HG03175 (cell line): Measurements from ENCODE around the gene APOE.
"Not testable (repeated sequence)": the region's sequence is repeated elsewhere in the genome, so short reads cannot be mapped to it uniquely, and the experiment has no call there.

Experiments
- ATAC-seq: cut with Tn5 transposase; IDR thresholded peaks from one replicate; pipeline ENCODE4 v1.9.1; 2021; ENCODE audit warnings: mild to moderate bottlenecking, moderate library complexity; ENCODE audit not compliant: unreplicated experiment

The APOE gene

GRCh38 chr19:44905437-44906160 lies at the start of gene APOE:
APOE (plus strand) TSS chr19:44905796; CDS start chr19:44906625, 829 bp downstream.
- no peak for ATAC-seq

GRCh38 chr19:44856421-44857083 lies 49.0 kb upstream of the APOE start:
- ATAC-seq = no peak

GRCh38 chr19:44857837-44858236 lies 47.8 kb upstream of the APOE start:
- no peak for ATAC-seq

GRCh38 chr19:44861576-44861975 lies 44.0 kb upstream of the APOE start:
- not testable (repeated sequence) for ATAC-seq

GRCh38 chr19:44863990-44864389 lies 41.6 kb upstream of the APOE start:
- no peak for ATAC-seq

GRCh38 chr19:44865196-44865767 lies 40.3 kb upstream of the APOE start:
- no peak for ATAC-seq

- ATAC-seq = no peak
These were observed 38.9 kb upstream of the APOE start for GRCh38 chr19:44866664-44867063.

- ATAC-seq = no peak
These were observed 38.0 kb upstream of the APOE start for GRCh38 chr19:44867578-44867977.

- ATAC-seq = no peak
These were observed 35.7 kb upstream of the APOE start for GRCh38 chr19:44869733-44870470.

- no peak for ATAC-seq
These were observed 33.8 kb upstream of the APOE start for GRCh38 chr19:44871809-44872208.

GRCh38 chr19:44872661-44873060 lies 32.9 kb upstream of the APOE start:
- ATAC-seq = no peak

GRCh38 chr19:44874317-44874716 lies 31.3 kb upstream of the APOE start:
- ATAC-seq = no peak

- no peak for ATAC-seq
These were observed 29.7 kb upstream of the APOE start for GRCh38 chr19:44875666-44876451.

GRCh38 chr19:44876930-44877535 lies 28.6 kb upstream of the APOE start:
- ATAC-seq = no peak

- no peak for ATAC-seq
These were observed 27.3 kb upstream of the APOE start for GRCh38 chr19:44878120-44878865.

- no peak for ATAC-seq
These were observed 26.1 kb upstream of the APOE start for GRCh38 chr19:44879309-44880065.

- no peak for ATAC-seq
These were observed 23.5 kb upstream of the APOE start for GRCh38 chr19:44882063-44882462.

GRCh38 chr19:44882619-44883397 lies 22.8 kb upstream of the APOE start:
- not testable (repeated sequence) for ATAC-seq
